Esophagus muscularis mucosa (tissue), 4 donors: Measurements from ENCODE around the gene MMP15. TPM values are rescaled to one million over a fixed set of nuclear protein-coding genes. Genes with fewer than 3 reads are reported as not detected.
"Not testable (repeated sequence)": the region's sequence is repeated elsewhere in the genome, so short reads cannot be mapped to it uniquely, and the experiment has no call there.

Experiments used
- DNase-seq: peaks from one replicate; pipeline ENCODE4 v3.0.0-alpha.2; 2017; ENCODE audit errors: extremely low spot score
- H3K27ac ChIP-seq, 4 donors: fragments of 200-600 bp; sonication (generic); replicated peaks in 1 of 4; 1 replicate in 3 of 4; 2 replicates in 1 of 4; pipeline ENCODE4 v1.5.1; 2016 to 2019; ENCODE audit warnings: mild to moderate bottlenecking in 1 of 4
- H3K27me3 ChIP-seq, 4 donors: fragments of 200-600 bp; sonication (generic); one replicate each; pipeline versions ENCODE4 v1.5.1 to v1.6.0; 2016 to 2019
- H3K36me3 ChIP-seq, 4 donors: fragments of 200-600 bp; sonication (generic); one replicate each; pipeline ENCODE4 v1.5.1; 2016 to 2019
- H3K4me1 ChIP-seq, 4 donors: fragments of 200-600 bp; sonication (generic); one replicate each; pipeline ENCODE4 v1.5.1; 2016 to 2019
- H3K4me3 ChIP-seq, 4 donors: fragments of 200-600 bp; sonication (generic); 1 replicate in 2 of 4; 2 replicates in 2 of 4; pipeline ENCODE4 v1.5.1; 2016 to 2019; ENCODE audit warnings: mild to moderate bottlenecking in 4 of 4, moderate library complexity in 1 of 4
- H3K9me3 ChIP-seq, 4 donors: fragments of 200-600 bp; sonication (generic); 1 replicate in 3 of 4; 2 replicates in 1 of 4; pipeline ENCODE4 v1.5.1; 2016 to 2019
- EP300 ChIP-seq: sonication (generic); formaldehyde crosslinking; IDR thresholded peaks from one replicate; pipeline ENCODE4 v1.6.1; 2017; ENCODE audit warnings: antibody characterized with exemption
- POLR2A ChIP-seq: fragments of 450-650 bp; IDR thresholded peaks from one replicate; pipeline ENCODE4 v1.6.1; 2017; ENCODE audit warnings: antibody characterized with exemption, moderate library complexity, mild to moderate bottlenecking, low read depth
- POLR2AphosphoS5 ChIP-seq, 2 donors: sonication (generic); formaldehyde crosslinking; IDR thresholded peaks; one replicate each; pipeline ENCODE4 v1.6.1; 2017; ENCODE audit warnings: antibody characterized with exemption in 2 of 2
- WGBS: methylation state at CpG from one replicate; pipeline ENCODE4 v1.1.5; 2018; 5-methylcytosine and 5-hydroxymethylcytosine counted together
- intact Hi-C: fragments of 100-400 bp; cut with DNase I; formaldehyde crosslinking; loops from one replicate; pipeline ENCODE4 v1.15.1; 2023
- total RNA-seq, 4 donors: library from RNA; depleted of rRNA; stranded (reverse); fragments of >200 nt; gene quantifications; one replicate each; pipeline versions ENCODE4 v1.1.0 to v1.2.1, GENCODE V29; 2016
- TF ChIP-seq, protein P1 (sequence below), 3 experiments: fragments of 200-600 bp in 2 of 3; fragments of 450-650 bp in 1 of 3; sonication (generic) in 2 of 3; IDR thresholded peaks; one replicate each; pipeline ENCODE4 v1.5.1; 2017 to 2019; ENCODE audit warnings: antibody characterized with exemption in 3 of 3, mild to moderate bottlenecking in 2 of 3, moderate library complexity in 1 of 3

Gene MMP15
- total RNA-seq, 4 donors from 2014 or later, result 3.8 to 16.3 (median 8.7) TPM

GRCh38 chr16:58076514-58076913, 51.0 kb downstream of the MMP15 start:
- Histone ChIP-seq H3K36me3 (no peaks in the 10 kb centered on the region), H3K27ac (no peak overlapping the region), H3K4me3 (no peak overlapping the region), H3K4me1 (peaks cover 0 to 8% (median 5%) of the 10 kb centered on the region in 4 donors), H3K27me3 (no peaks in the 10 kb centered on the region), H3K9me3 (peaks cover 0 to 8% (median 4%) of the 10 kb centered on the region in 4 donors)
- TF ChIP-seq POLR2AphosphoS5 (IDR thresholded peaks at IDR 0.05) (no peak), POLR2A (no peak), EP300 (no peak)
- TF ChIP-seq, protein P1, sequence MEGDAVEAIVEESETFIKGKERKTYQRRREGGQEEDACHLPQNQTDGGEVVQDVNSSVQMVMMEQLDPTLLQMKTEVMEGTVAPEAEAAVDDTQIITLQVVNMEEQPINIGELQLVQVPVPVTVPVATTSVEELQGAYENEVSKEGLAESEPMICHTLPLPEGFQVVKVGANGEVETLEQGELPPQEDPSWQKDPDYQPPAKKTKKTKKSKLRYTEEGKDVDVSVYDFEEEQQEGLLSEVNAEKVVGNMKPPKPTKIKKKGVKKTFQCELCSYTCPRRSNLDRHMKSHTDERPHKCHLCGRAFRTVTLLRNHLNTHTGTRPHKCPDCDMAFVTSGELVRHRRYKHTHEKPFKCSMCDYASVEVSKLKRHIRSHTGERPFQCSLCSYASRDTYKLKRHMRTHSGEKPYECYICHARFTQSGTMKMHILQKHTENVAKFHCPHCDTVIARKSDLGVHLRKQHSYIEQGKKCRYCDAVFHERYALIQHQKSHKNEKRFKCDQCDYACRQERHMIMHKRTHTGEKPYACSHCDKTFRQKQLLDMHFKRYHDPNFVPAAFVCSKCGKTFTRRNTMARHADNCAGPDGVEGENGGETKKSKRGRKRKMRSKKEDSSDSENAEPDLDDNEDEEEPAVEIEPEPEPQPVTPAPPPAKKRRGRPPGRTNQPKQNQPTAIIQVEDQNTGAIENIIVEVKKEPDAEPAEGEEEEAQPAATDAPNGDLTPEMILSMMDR (IDR thresholded peaks at IDR 0.05), result no peak
- no peak for DNase-seq
- intact Hi-C loops, result no loop called here
- 96% methylated on average over 1 of the region's 1 CpG for WGBS

DNA sequence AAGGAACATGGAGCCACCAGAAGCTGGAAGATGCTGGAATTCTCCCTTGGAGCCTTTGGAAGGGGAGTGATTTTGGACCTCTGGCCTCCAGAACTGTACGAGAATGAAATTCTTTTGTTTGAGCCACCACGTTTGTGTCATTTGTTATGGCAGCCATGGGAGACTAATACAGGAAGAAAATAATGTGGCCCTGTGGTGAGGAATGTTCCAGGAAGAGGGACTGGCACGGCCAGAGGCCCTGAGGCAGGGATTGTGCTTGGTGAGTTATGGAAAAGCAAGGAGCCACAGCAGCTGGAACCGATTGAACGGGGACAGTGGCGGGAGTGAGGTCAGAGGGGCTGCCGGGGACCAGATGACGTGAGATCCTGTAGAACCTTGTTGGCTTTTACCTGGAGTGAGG, 52.2 kb downstream of the MMP15 start:
- no peak overlapping the region for H3K27ac ChIP-seq
- intact Hi-C loops, result no loop called here
- no peak overlapping the region for H3K4me3 ChIP-seq
- peaks cover 0 to 13% (median 5%) of the 10 kb centered on the region in 4 donors for H3K4me1 ChIP-seq
- 74% methylated on average over 8 of the region's 8 CpGs for WGBS
- TF ChIP-seq, protein P1 (IDR thresholded peaks at IDR 0.05), result no peak
- TF ChIP-seq POLR2A, result no peak
- no peak for TF ChIP-seq POLR2AphosphoS5 (IDR thresholded peaks at IDR 0.05)
- TF ChIP-seq EP300, result no peak
- no peak for DNase-seq
- no peaks in the 10 kb centered on the region for H3K36me3 ChIP-seq
- H3K9me3 ChIP-seq, result peaks cover 0 to 8% (median 4%) of the 10 kb centered on the region in 4 donors
- no peaks in the 10 kb centered on the region for H3K27me3 ChIP-seq

- H3K9me3 ChIP-seq, H3K36me3 ChIP-seq, H3K27me3 ChIP-seq, DNase-seq, intact Hi-C loops, H3K4me3 ChIP-seq, H3K27ac ChIP-seq: not testable (repeated sequence)
- peaks cover 0 to 13% (median 5%) of the 10 kb centered on the region in 4 donors for H3K4me1 ChIP-seq
- 89% methylated on average over 5 of the region's 5 CpGs for WGBS
Observed at GRCh38 chr16:58080657-58081056, 55.1 kb downstream of the MMP15 start.

DNA sequence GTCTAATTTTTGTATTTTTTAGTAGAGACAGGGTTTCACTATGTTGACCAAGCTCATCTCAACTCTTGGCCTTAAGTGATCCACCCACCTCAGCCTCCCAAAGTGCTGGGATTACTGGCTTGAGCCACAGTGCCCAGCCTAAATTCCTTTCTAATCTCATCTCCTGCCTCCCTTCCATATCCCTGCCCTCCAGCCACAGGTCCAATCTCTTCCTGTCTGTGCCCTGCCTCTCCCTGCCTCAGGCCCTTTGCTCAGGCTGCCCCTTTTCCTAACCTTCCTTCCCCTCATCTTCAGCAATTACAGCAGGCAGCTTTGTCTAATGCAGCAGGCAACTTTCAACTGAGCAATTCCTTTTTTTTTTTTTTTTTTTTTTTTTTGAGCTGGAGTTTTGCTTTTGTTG, 56.8 kb downstream of the MMP15 start:
- H3K27ac ChIP-seq, result no peak overlapping the region
- DNase-seq, result no peak
- H3K36me3 ChIP-seq, result no peaks in the 10 kb centered on the region
- intact Hi-C loops, result no loop called here
- peaks cover 0 to 13% (median 5%) of the 10 kb centered on the region in 4 donors for H3K4me1 ChIP-seq
- no peaks in the 10 kb centered on the region for H3K9me3 ChIP-seq
- H3K4me3 ChIP-seq, result no peak overlapping the region
- H3K27me3 ChIP-seq, result no peaks in the 10 kb centered on the region
- TF ChIP-seq POLR2A (no peak), EP300 (no peak), POLR2AphosphoS5 (IDR thresholded peaks at IDR 0.05) (no peak)
- TF ChIP-seq, protein P1 (IDR thresholded peaks at IDR 0.05), result no peak

DNA sequence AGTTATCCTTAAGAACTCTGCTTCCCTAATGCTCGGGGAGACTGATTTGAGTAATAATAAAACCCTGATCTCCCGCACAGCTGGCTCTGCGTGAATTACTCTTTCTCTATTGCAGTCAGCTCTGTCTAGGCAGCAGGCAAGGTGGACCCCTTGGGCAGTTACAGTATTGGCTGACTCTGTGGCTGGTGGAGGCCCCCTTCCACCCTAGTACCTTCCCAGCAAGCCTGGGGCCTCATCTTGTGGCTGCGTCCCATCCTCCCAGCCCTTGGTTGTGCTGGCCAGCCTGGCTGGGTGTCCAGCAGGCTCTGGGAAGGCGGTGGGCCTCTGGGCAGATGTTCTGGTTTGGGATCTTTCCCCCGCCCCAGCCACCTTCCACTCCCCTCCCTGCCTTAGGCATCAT, 59.1 kb downstream of the MMP15 start:
- intact Hi-C loops, result no loop called here
- Histone ChIP-seq H3K9me3 (no peaks in the 10 kb centered on the region), H3K27ac (no peak overlapping the region), H3K4me1 (peaks cover 0 to 13% (median 9%) of the 10 kb centered on the region in 4 donors), H3K4me3 (no peak overlapping the region), H3K27me3 (no peaks in the 10 kb centered on the region), H3K36me3 (no peaks in the 10 kb centered on the region)
- 89% methylated on average over 6 of the region's 6 CpGs for WGBS
- DNase-seq, result no peak
- TF ChIP-seq POLR2A, result no peak
- no peak for TF ChIP-seq POLR2AphosphoS5 (IDR thresholded peaks at IDR 0.05)
- TF ChIP-seq, protein P1 (IDR thresholded peaks at IDR 0.05), result no peak
- TF ChIP-seq EP300, result no peak
